Natural killer cell treated with Interleukin-12 subunit alpha and Interleukin-12 subunit beta and Interleukin-15 and Interleukin-18, amount 100 ng/mL, for 72 hours (primary cell): ENCODE measurements around the gene BBIP1. TPM values are rescaled to one million over a fixed set of nuclear protein-coding genes. Genes with fewer than 3 reads are reported as not detected.

Experiments used
- ATAC-seq, 2 donors: fragments of 150-1000 bp; cut with Tn5 transposase in 1 of 2; sonication (Bioruptor Pico), chemical (Tn5 transposase) in 1 of 2; 2 replicates each; pipeline ENCODE4 v1.10.0; 2021
- DNase-seq: peaks from one replicate; pipeline ENCODE4 v3.0.0; 2022; ENCODE audit warnings: low spot score
- H3K27ac Mint-ChIP-seq, 2 donors: 1 replicate in 1 of 2; 2 replicates in 1 of 2; pipeline ENCODE4 v1.8.0; 2022; ENCODE audit warnings: mixed read lengths in 2 of 2, mild to moderate bottlenecking in 1 of 2, moderate library complexity in 1 of 2
- H3K27me3 Mint-ChIP-seq, 2 donors: 1 replicate in 1 of 2; 2 replicates in 1 of 2; pipeline ENCODE4 v1.8.0; 2022; ENCODE audit warnings: mixed read lengths in 2 of 2
- H3K36me3 Mint-ChIP-seq: one replicate; pipeline ENCODE4 v1.8.0; 2022; ENCODE audit warnings: mixed read lengths
- H3K4me1 Mint-ChIP-seq, 2 donors: 1 replicate in 1 of 2; 2 replicates in 1 of 2; pipeline ENCODE4 v1.8.0; 2022; ENCODE audit warnings: low read depth in 2 of 2, mixed read lengths in 2 of 2, mild to moderate bottlenecking in 1 of 2
- H3K4me3 Mint-ChIP-seq: one replicate; pipeline ENCODE4 v1.8.0; 2022; ENCODE audit warnings: mixed read lengths
- H3K9me3 Mint-ChIP-seq: 2 replicates; pipeline ENCODE4 v1.8.0; 2022; ENCODE audit warnings: mixed read lengths
- total RNA-seq, 2 donors: library from RNA; stranded (reverse); gene quantifications; one replicate each; pipeline ENCODE4 v1.2.3, GENCODE V29; 2022

The BBIP1 gene
- total RNA-seq, 2 donors from 2014 or later, result 29.0 to 33.2 TPM

DNA sequence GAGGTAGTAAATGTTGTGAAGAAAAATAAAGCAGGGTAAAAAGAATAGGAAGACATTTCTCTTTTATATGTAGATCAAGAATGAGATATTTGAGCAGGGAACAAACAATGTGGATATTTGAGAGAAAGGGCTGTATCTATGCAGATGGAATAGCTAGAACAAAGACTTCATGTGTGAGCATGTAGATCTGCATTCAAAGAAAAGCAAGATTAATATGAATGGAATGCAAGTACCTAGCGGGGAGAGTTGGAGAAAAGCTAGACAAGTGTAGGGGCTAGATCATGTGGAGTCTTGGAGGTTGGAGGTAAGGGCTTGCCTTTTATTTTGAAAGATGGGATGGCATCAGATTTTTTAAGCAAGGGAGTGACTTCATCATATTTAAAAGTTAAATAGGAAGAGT, 27.5 kb upstream of the BBIP1 start:
- Mint-ChIP-seq H3K9me3 (peaks cover 2% of the 10 kb centered on the region), H3K4me1 (peaks cover 42 to 72% of the 10 kb centered on the region in 2 donors), H3K36me3 (peaks cover 23% of the 10 kb centered on the region), H3K27me3 (no peaks in the 10 kb centered on the region), H3K27ac (no peak overlapping the region), H3K4me3 (no peak overlapping the region)
- ATAC-seq (no peak), DNase-seq (no peak)

DNA sequence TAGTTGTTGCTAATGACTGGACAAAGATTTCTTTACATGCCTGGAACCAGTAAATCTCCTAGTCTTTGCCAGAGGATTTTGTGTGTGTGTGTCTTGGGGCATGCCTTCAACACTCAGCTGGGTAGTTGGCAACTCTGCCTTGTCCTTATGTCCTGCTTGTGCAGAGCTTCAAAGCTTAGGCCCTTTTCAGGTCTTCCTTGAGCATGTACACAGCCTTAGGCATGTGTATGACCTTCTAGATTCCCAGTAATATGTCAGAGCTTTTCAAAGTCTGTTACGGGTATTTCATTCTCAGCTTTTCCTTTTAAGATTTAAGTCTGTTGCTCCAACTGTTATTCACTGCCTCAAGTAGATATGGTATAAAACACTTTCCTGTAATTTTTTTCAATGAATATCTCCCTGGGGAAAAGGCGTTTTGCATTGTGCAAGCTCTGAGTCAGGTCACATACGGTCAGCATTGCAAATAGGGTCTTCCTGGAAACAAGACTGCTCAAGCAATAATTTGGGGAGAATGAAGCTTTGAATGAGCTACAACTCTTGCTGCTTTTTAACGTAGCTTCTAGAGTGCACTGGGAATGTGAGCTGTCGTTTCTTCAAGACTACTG, 25.9 kb upstream of the BBIP1 start:
- H3K4me3 Mint-ChIP-seq, result peak overlapping the region; percentile 58
- no peak for ATAC-seq
- peak overlapping the region in 1 of 2 donors; percentile 8 for H3K27ac Mint-ChIP-seq
- DNase-seq, result no peak
- peaks cover 2% of the 10 kb centered on the region for H3K9me3 Mint-ChIP-seq
- peaks cover 48 to 78% of the 10 kb centered on the region in 2 donors for H3K4me1 Mint-ChIP-seq
- peaks cover 23% of the 10 kb centered on the region for H3K36me3 Mint-ChIP-seq
- no peaks in the 10 kb centered on the region for H3K27me3 Mint-ChIP-seq

DNA sequence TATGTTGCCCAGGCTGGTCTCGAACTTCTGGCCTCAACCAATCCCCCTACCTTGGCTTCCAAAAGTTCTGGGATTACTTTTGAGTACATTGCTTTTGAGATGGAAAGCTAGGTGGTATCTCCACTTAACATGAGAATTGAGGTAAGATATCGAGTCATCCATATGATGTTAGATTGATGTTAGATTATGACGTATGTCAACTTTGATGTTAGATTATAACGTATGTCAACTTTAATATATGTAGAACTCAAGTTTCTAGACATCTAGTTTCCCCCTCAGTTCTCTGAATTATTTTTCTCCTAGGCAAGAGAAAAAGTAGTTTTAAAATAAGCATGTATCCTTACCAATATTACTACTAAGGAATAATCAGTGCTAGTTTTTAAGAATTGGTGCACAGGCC, 20.4 kb upstream of the BBIP1 start:
- no peak for ATAC-seq
- DNase-seq, result no peak
- Mint-ChIP-seq H3K4me3 (no peak overlapping the region), H3K27me3 (no peaks in the 10 kb centered on the region), H3K36me3 (peaks cover 7% of the 10 kb centered on the region), H3K9me3 (no peaks in the 10 kb centered on the region), H3K27ac (no peak overlapping the region), H3K4me1 (peaks cover 29 to 46% of the 10 kb centered on the region in 2 donors)

DNA sequence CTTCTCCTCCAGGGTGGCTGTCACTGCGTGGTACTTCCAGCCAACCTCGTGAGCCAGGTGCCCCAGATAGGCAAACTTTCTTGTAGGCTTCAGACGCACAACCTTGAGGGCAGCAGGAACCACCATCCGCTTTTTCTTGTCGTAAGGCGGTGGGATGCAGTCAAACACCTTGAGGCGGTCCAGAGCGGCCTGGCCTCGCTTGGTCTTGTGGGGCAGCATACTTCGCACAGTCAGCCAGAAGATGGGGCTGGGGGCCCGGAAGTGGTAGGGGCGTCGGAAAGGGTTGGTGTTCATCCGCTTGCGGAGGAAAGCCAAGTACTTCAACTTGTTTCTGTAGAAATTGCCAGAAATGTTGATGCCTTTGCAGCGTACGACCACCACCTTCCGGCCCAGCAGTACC, 17.8 kb upstream of the BBIP1 start:
- no peaks in the 10 kb centered on the region for H3K9me3 Mint-ChIP-seq
- no peak overlapping the region for H3K4me3 Mint-ChIP-seq
- H3K4me1 Mint-ChIP-seq, result peaks cover 18 to 29% of the 10 kb centered on the region in 2 donors
- ATAC-seq (no peak), DNase-seq (no peak)
- H3K27me3 Mint-ChIP-seq, result no peaks in the 10 kb centered on the region
- no peaks in the 10 kb centered on the region for H3K36me3 Mint-ChIP-seq
- H3K27ac Mint-ChIP-seq, result no peak overlapping the region

DNA sequence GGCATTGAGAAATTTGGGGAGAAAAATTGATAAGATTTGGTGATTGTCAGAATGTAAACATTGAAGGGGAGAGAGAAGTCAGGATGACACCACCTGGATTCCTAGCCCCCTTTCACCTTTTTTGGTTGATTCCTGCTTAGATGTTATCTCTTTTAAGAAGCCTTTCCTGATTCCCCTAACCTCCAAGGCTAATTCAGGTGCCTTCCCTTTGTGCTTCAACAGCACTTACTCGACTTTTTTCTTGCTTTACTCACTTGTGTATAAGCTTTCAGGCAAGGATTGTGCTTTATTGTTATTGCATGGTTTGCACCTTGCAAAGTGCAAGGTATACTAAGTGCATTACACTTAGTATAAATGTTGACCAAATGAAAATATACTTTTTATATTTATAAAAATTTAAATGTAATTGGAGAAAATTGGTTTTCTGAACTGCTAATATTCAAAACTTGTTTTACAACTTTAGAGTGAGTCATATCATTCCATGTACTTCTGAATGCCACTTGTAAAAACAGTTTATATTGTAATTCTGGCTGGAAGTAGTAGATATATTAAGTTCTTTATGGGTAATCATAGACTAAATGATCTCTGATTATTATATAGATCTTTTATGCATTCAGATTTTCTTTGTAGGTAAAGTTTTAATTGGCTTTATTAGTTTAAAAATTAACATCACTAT, 13.7 kb upstream of the BBIP1 start:
- peaks cover 8 to 10% of the 10 kb centered on the region in 2 donors for H3K4me1 Mint-ChIP-seq
- no peak overlapping the region for H3K27ac Mint-ChIP-seq
- no peaks in the 10 kb centered on the region for H3K36me3 Mint-ChIP-seq
- H3K9me3 Mint-ChIP-seq, result no peaks in the 10 kb centered on the region
- DNase-seq, result no peak
- no peak for ATAC-seq
- no peaks in the 10 kb centered on the region for H3K27me3 Mint-ChIP-seq
- H3K4me3 Mint-ChIP-seq, result no peak overlapping the region

DNA sequence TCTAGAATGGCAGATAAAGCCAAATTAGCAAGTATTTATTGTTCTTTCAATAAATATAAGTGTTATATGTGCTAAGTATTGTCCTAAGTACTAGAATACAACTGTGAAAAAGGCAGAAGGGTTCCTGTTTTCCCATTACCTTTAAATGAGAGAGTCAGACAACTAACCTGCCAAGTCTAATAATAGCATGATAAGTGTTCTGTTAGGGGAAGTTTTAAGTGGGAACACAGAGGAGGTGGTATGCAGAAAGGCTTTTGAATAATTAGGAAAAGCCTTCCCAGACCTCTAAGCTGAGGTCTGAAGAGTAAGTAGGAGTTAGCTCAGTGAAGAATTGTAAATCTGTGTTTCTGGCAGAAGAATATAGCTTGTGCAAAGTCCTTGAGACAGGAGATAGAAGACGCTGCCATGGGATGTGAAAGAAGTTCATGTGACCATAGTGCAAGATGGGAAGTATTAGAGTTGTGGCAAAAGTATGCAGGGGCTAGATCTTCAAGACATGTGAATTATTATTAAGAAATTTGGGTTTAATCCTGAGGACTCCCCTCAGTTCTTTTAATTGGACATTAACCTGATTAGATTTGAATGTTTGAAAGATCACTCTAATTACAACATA, 12.9 kb upstream of the BBIP1 start:
- ATAC-seq (no peak), DNase-seq (no peak)
- Mint-ChIP-seq H3K27ac (no peak overlapping the region), H3K9me3 (no peaks in the 10 kb centered on the region), H3K36me3 (no peaks in the 10 kb centered on the region), H3K27me3 (no peaks in the 10 kb centered on the region), H3K4me1 (peaks cover 8 to 9% of the 10 kb centered on the region in 2 donors), H3K4me3 (no peak overlapping the region)

DNA sequence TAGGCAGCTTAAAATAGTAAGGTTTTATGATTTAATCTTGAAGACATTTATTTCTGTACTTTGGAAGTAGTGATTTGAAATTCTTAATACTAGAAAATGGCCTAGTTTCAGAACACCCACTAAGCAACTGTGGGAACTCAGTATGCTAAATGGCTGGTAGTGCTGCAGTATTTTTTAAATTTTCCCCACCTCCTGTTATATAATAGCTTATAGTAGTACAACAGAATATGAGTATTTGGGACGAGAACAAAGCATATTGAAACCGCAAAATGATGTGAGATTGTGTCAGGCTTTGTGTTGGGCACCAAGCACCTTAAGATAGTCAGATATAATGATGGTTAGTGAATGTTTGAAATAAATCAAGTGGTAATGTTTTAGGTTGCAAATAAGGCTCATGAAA, 8.5 kb upstream of the BBIP1 start:
- no peaks in the 10 kb centered on the region for H3K9me3 Mint-ChIP-seq
- H3K4me3 Mint-ChIP-seq, result no peak overlapping the region
- H3K27me3 Mint-ChIP-seq, result no peaks in the 10 kb centered on the region
- no peak for ATAC-seq
- no peak overlapping the region for H3K27ac Mint-ChIP-seq
- no peak for DNase-seq
- H3K36me3 Mint-ChIP-seq, result no peaks in the 10 kb centered on the region
- H3K4me1 Mint-ChIP-seq, result peaks cover 22 to 30% of the 10 kb centered on the region in 2 donors

DNA sequence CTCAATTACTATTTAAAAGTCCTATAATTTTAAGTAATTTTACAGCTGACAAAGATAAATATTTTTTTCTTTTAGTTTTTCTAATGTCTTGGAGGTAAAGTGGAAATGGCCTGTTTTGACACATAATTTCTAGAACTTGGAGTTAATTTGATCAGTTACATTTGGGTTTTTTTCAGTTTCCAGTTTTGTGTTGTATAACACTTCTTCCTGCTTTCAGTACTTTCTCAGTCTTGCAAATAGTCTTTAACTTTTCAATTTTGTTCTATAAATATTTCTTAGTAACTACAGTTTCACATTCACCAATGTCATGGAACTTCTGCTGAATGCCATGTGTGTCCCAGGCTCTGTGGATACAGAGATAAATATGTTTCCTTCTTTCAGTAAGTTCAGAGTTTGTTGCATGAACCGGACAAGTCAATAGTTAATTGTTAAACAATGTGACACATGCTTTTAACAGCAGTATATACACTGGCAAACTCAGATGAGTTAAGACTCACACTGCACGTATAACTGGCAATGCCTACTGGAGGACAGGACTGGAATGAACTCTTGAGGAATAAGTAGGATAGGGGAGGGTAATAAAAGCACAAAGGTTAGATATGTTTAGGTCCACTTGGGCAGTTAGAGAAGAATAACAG, 5.0 kb upstream of the BBIP1 start:
- Mint-ChIP-seq H3K36me3 (peaks cover 6% of the 10 kb centered on the region), H3K4me1 (peaks cover 28 to 36% of the 10 kb centered on the region in 2 donors), H3K27ac (peak overlapping the region in 1 of 2 donors; percentile 56)

DNA sequence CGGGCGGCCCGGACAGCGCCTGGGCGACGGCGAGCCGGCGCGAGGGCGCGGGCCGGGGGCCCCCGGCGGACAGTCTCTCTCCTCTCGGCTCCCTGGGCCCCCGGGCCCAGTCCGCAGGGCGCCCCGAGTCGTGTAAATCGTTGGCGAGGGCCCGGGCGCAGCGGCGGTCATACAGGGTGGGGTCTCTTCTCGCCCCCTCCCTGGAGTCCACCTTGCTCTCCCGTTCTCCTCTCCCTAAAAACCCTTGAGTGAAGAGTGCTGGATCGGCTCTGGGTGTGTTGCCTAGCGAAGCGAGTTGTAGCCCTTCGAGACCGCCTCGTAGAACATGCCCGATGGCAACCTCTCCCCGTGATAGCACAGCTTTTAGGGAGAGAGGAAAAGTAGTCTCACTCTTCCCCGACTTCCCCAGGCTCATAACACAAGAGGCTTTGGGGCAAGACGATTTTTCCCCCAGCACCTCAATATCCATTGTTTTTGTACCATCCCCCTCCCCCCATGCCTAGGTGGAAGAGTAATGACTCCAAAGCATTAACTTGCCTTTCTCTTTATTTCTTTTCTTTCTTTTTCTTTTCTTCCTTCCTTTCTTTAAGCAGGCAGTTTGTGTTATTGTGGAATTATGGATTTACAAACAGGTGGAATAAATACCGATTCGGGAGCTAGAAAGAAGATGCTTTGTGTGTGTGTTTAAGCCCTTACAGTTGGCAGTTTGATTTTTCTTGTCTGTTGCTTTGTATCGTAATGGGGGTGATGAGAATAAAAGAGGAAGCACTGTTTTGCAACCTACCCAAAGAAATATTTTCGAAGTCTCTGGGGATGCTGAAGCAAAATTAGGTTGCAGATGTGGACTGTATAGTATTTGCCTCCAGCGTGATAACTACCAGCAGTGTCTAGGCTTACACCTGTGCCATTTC, 1.2 kb upstream of the BBIP1 start:
- Mint-ChIP-seq H3K4me3 (peak overlapping the region; percentile 96), H3K9me3 (no peaks in the 10 kb centered on the region), H3K36me3 (peaks cover 6% of the 10 kb centered on the region), H3K27me3 (no peaks in the 10 kb centered on the region), H3K4me1 (peaks cover 32 to 38% of the 10 kb centered on the region in 2 donors), H3K27ac (peak overlapping the region; percentile 85 to 99)
- ATAC-seq, result no peak
- no peak for DNase-seq

More for the DNA sequence above, 5.0 kb upstream of the BBIP1 start:
- H3K9me3 Mint-ChIP-seq, result no peaks in the 10 kb centered on the region
- no peaks in the 10 kb centered on the region for H3K27me3 Mint-ChIP-seq
- H3K4me3 Mint-ChIP-seq, result peak overlapping the region; percentile 65
- DNase-seq, result no peak
- no peak for ATAC-seq

DNA sequence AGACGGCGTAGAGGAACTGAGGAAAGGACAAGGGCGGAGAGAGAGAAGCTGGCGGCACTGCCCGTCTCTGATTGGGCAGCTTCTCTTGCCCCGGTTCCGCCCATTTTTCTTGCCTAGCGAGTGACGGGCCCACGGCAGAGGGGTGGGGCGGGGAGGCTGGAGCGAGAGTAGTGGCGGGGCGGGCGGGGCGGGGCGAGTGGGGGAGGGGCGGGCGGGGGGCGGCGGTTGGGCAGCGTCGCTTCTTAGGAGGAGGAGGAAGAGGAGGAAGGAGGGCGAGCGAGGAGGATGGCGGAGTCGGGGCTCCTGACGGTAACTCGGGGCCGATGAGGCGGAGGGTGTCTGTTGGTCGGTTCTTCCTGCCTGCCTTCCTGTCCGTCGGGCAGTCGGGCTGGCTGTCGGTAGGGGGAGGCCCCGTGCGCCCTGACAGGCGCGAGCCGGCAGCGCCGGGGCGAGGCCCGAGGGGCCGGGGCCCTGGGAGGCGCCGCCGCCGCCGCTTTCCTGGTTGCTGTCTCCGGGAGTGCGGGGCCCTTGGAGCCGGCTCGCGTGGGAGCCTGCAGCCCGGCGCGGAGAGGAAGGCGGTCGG, 460 bp upstream of the BBIP1 start, which contains the start of gene SHOC2:
TSS of gene SHOC2 (plus strand) at position 256 of the 583 bp plus-strand sequence. CDS start 44,755 bp downstream, outside the sequence.
- Mint-ChIP-seq H3K4me1 (peaks cover 31 to 36% of the 10 kb centered on the region in 2 donors), H3K4me3 (peak within 1 kb of the TSS; percentile 96), H3K9me3 (no peaks in the 10 kb centered on the region), H3K27me3 (no peaks in the 10 kb centered on the region), H3K36me3 (peaks cover 6% of the 10 kb centered on the region), H3K27ac (peak within 1 kb of the TSS; percentile 99)
- peak; percentile 63 to 71 for ATAC-seq
- DNase-seq, result peak; percentile 100

DNA sequence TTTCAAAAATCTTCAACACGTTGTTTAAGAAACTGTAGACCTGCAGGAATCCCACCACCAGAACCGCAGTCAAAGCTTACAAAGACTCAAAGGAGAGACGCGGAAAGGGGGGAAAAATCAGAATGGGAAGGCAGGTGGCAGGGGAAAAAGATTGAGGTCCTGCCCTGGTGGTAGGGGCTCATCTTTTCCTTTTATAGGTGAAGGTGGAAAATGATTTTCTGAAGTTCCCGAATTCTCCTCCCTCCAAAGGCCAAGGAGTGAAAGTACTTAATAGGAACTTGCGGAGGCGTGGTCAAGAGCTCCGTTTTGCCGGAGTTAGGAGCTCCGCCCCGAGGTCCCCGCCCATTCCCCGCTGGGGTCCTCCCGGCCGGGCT, 724 bp downstream of the BBIP1 start:
- Mint-ChIP-seq H3K36me3 (peaks cover 6% of the 10 kb centered on the region), H3K4me3 (peak overlapping the region; percentile 96), H3K4me1 (peaks cover 24 to 26% of the 10 kb centered on the region in 2 donors), H3K27me3 (no peaks in the 10 kb centered on the region), H3K27ac (peak overlapping the region; percentile 99), H3K9me3 (no peaks in the 10 kb centered on the region)
- ATAC-seq (no peak), DNase-seq (peak; percentile 96)

DNA sequence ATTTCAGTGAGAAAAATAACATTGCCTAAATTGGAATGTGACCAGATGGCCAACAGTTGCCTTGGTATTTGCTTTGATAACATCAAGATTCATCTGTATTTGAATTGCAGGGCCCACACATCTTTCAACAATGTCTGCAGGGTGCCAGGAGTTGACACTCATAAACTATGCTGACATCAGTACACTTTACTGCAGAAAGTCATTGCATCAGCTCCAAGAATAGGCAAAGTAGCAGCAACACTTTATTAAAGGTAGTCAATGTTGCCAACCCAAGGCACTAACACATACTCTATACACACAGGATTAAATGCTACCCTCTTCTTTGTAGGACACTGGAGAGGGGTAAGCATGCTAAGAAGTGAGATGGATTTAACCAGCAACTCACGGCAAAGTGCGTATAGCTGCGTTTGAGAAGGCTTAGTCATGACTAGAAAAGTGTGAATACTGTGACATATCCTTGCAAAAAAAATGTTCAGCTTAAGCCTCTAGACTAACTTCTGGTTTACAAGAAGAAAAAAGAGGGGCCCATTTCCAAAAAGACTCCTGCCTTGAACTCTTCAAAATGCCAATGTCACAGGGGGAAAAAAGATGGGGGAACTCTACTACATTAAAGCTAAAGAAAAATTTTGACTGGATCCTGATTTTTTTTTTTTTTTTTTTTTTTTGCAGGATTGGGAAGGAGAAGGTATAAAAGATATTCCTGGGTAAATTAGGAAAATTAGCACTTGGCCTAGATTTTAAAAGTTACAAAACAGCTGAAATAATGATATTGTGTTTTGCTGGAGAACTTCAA, 2.2 kb downstream of the BBIP1 start:
- ATAC-seq, result no peak
- no peak for DNase-seq
- peaks cover 20 to 22% of the 10 kb centered on the region in 2 donors for H3K4me1 Mint-ChIP-seq

More for the DNA sequence above, 2.2 kb downstream of the BBIP1 start:
- Mint-ChIP-seq H3K27me3 (no peaks in the 10 kb centered on the region), H3K27ac (peak overlapping the region; percentile 99), H3K9me3 (no peaks in the 10 kb centered on the region), H3K4me3 (peak overlapping the region; percentile 96), H3K36me3 (peaks cover 6% of the 10 kb centered on the region)
